SK-N-SH (cell line): Measurements from ENCODE around the gene SLC16A10. TPM values are rescaled to one million over a fixed set of nuclear protein-coding genes. Genes with fewer than 3 reads are reported as not detected.

Experiments used
- CTCF ChIA-PET: fragments of 300-600, 350-600 bp; formaldehyde crosslinking; extraction: SDS; loops from one replicate; lab custom pipeline; 2021; lab: Yijun Ruan, JAX
- POLR2A ChIA-PET: fragments of 350-600 bp; sonication (Branson Sonifier 250); formaldehyde crosslinking; extraction: SDS; loops from one replicate; lab custom pipeline; 2020; ENCODE audit warnings: antibody characterized with exemption, inconsistent platforms; lab: Yijun Ruan, JAX
- DNase-seq: peaks from one replicate; pipeline ENCODE4 v3.0.0; 2012
- H2AFZ ChIP-seq: fragments of 200-600 bp; sonication (generic); 2 replicates; pipeline ENCODE4 v1.8.1; 2016; ENCODE audit warnings: antibody characterized with exemption, mild to moderate bottlenecking, low read depth
- H3F3A ChIP-seq: fragments of 200-600 bp; sonication (generic); replicated peaks from 2 replicates; pipeline ENCODE3; 2016; ENCODE audit warnings: antibody characterized with exemption, mild to moderate bottlenecking; ENCODE audit not compliant: insufficient read depth
- H3K27ac ChIP-seq, 2 experiments: fragments of 200-500 bp in 1 of 2; fragments of 200-600 bp in 1 of 2; sonication (Bioruptor generic) in 1 of 2; sonication (generic), shearing (Covaris generic) in 1 of 2; 2 replicates each; pipeline versions ENCODE4 v1.5.1 to v1.6.1; 2014 to 2016; ENCODE audit warnings: low read depth in 2 of 2, inconsistent platforms in 1 of 2, low read length in 1 of 2, mild to moderate bottlenecking in 1 of 2, mixed read lengths in 1 of 2
- H3K27me3 ChIP-seq: fragments of 200-600 bp; sonication (generic), shearing (Covaris generic); 2 replicates; pipeline ENCODE4 v1.6.1; 2016; ENCODE audit warnings: mixed run types; ENCODE audit not compliant: insufficient read depth
- H3K36me3 ChIP-seq, 2 experiments: fragments of 200-500 bp in 1 of 2; fragments of 200-600 bp in 1 of 2; sonication (Bioruptor generic) in 1 of 2; sonication (generic) in 1 of 2; replicated peaks in 1 of 2; 2 replicates each; pipeline versions ENCODE3 to v1.5.1; 2014 to 2016; ENCODE audit warnings: low read length in 1 of 2, mild to moderate bottlenecking in 1 of 2; ENCODE audit not compliant: insufficient read depth in 2 of 2, control insufficient read depth in 1 of 2
- H3K4me1 ChIP-seq, 2 experiments: fragments of 200-500 bp in 1 of 2; fragments of 200-600 bp in 1 of 2; sonication (Bioruptor generic) in 1 of 2; sonication (generic), shearing (Covaris generic) in 1 of 2; 2 replicates each; pipeline versions ENCODE4 v1.5.1 to v1.6.1; 2014 to 2016; ENCODE audit warnings: low read depth in 1 of 2, low read length in 1 of 2, mixed run types in 1 of 2; ENCODE audit not compliant: insufficient read depth in 2 of 2, control insufficient read depth in 1 of 2
- H3K4me2 ChIP-seq: fragments of 200-600 bp; sonication (generic), shearing (Covaris generic); 2 replicates; pipeline ENCODE4 v1.6.1; 2017; ENCODE audit warnings: mixed run types
- H3K4me3 ChIP-seq, 2 experiments: fragments of 200-500 bp in 1 of 2; fragments of 200-600 bp in 1 of 2; sonication (Bioruptor generic) in 1 of 2; sonication (generic), shearing (Covaris generic) in 1 of 2; 2 replicates each; pipeline versions ENCODE4 v1.5.1 to v1.8.1; 2014 to 2016; ENCODE audit warnings: low read depth in 2 of 2, inconsistent platforms in 1 of 2, low read length in 1 of 2, mild to moderate bottlenecking in 1 of 2, mixed read lengths in 1 of 2, moderate library complexity in 1 of 2
- H3K79me2 ChIP-seq: fragments of 200-600 bp; sonication (generic); 2 replicates; pipeline ENCODE4 v1.8.1; 2017; ENCODE audit warnings: mild to moderate bottlenecking; ENCODE audit not compliant: insufficient read depth
- H3K9ac ChIP-seq: fragments of 200-600 bp; sonication (generic); 2 replicates; pipeline ENCODE4 v1.6.1; 2017; ENCODE audit warnings: mixed run types
- H3K9me2 ChIP-seq: fragments of 200-600 bp; sonication (generic); 2 replicates; pipeline ENCODE4 v1.6.1; 2017; ENCODE audit warnings: mixed run types
- H3K9me3 ChIP-seq: fragments of 200-600 bp; sonication (generic); 2 replicates; pipeline ENCODE4 v1.6.1; 2017; ENCODE audit warnings: mixed run types, mild to moderate bottlenecking, moderate library complexity
- H4K20me1 ChIP-seq: fragments of 200-600 bp; sonication (generic); 2 replicates; pipeline ENCODE4 v1.6.1; 2017; ENCODE audit warnings: mild to moderate bottlenecking, mixed run types; ENCODE audit not compliant: insufficient read depth
- EZH2phosphoT487 ChIP-seq: fragments of 200-600 bp; sonication (generic); IDR thresholded peaks from 2 replicates; pipeline ENCODE4 v1.6.1; 2017; ENCODE audit warnings: low read depth, mixed run types, mild to moderate bottlenecking, antibody characterized with exemption, moderate library complexity, borderline replicate concordance
- FOSL2 ChIP-seq: IDR thresholded peaks from 2 replicates; pipeline ENCODE4 v1.4.0; 2012; ENCODE audit warnings: low read depth, mild to moderate bottlenecking, moderate library complexity, borderline replicate concordance
- GABPA ChIP-seq: IDR thresholded peaks from 2 replicates; pipeline ENCODE4 v1.4.0; 2012; ENCODE audit warnings: low read depth, mild to moderate bottlenecking
- TAF1 ChIP-seq: IDR thresholded peaks from 2 replicates; pipeline ENCODE4 v1.6.1; 2012; ENCODE audit warnings: low read depth, mild to moderate bottlenecking, low read length, moderate library complexity, borderline replicate concordance
- YY1 ChIP-seq: IDR thresholded peaks from 2 replicates; pipeline ENCODE4 v1.4.0; 2012; ENCODE audit warnings: low read depth, mild to moderate bottlenecking
- WGBS: methylation state at CpG from one replicate; pipeline ENCODE4 v1.1.6; 2017; ENCODE audit warnings: low lambda C conversion rate; 5-methylcytosine and 5-hydroxymethylcytosine counted together
- polyA plus RNA-seq, 3 experiments: library from polyadenylated mRNA; depleted of rRNA; stranded (reverse); fragments of >200 nt; gene quantifications; 2 replicates each; pipeline ENCODE4 v1.2.3, GENCODE V29; 2012
- TF ChIP-seq, protein P1 (sequence below): IDR thresholded peaks from 2 replicates; pipeline ENCODE4 v1.6.1; 2012; ENCODE audit warnings: mild to moderate bottlenecking, low read depth, low read length, moderate library complexity
- TF ChIP-seq, protein P2 (sequence below): fragments of 150-350 bp; IDR thresholded peaks from 2 replicates; pipeline ENCODE4 v1.6.1; 2017; ENCODE audit warnings: antibody characterized with exemption, low read length, low read depth, borderline replicate concordance
- TF ChIP-seq, protein P3 (sequence below): fragments of 150-350 bp; IDR thresholded peaks from 2 replicates; pipeline ENCODE4 v1.6.1; 2016; ENCODE audit warnings: mild to moderate bottlenecking, low read depth, low read length

Gene SLC16A10
- polyA plus RNA-seq, 1 of the 3 experiments (the other 2 are of a cell fraction): 0.12 TPM

DNA sequence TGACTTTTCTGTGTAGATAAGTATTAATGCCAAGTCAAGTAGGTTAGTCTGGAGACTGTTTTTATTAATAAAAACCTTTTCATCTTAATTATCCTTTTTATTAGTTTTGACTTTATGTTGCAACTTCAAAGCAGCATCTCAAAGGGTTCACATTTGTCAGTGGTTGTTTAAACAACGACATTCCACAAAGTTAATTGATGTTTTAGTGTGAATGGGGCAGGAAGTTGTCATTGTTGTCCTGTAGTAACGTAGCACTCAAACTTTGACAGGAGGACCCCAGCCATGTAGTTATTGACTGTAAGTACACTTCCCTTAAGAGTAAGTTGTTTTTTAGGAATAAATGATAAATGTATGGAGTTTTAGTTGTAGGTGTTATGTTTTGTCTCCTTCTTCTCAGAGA, 11.3 kb downstream of the SLC16A10 start (continued):
- no peak for TF ChIP-seq YY1
- TF ChIP-seq EZH2phosphoT487: no peak

DNA sequence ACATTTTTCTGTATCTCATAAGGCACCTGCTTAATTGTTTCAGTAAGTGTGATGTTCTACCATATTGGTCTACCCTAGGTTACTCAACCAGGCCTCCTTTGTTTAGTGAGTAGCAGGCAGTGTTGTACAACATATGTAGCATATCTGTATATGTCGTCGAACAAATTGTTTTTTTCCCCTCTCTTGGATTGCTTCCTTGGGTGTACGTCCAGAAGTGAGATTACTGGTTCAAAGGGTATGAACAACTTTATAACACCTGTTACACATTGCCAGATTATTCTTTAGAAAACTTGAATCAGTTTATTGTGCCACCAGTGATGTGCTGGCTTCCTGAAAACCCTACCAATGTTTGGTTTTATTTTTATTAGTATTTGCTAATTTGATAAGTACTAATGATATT, 14.7 kb downstream of the SLC16A10 start:
- Histone ChIP-seq H3K4me1 (peaks cover 0 to 5% of the 10 kb centered on the region in 2 experiments; a peak in 1 of 4 replicates), H3K27ac (no peak overlapping the region), H3K4me3 (no peak overlapping the region)
- CTCF ChIA-PET: no interaction called here
- WGBS: 89% methylated on average over 3 of the region's 3 CpGs
- TF ChIP-seq FOSL2: no peak
- TF ChIP-seq TAF1: no peak
- TF ChIP-seq EZH2phosphoT487: no peak
- TF ChIP-seq, protein P1, sequence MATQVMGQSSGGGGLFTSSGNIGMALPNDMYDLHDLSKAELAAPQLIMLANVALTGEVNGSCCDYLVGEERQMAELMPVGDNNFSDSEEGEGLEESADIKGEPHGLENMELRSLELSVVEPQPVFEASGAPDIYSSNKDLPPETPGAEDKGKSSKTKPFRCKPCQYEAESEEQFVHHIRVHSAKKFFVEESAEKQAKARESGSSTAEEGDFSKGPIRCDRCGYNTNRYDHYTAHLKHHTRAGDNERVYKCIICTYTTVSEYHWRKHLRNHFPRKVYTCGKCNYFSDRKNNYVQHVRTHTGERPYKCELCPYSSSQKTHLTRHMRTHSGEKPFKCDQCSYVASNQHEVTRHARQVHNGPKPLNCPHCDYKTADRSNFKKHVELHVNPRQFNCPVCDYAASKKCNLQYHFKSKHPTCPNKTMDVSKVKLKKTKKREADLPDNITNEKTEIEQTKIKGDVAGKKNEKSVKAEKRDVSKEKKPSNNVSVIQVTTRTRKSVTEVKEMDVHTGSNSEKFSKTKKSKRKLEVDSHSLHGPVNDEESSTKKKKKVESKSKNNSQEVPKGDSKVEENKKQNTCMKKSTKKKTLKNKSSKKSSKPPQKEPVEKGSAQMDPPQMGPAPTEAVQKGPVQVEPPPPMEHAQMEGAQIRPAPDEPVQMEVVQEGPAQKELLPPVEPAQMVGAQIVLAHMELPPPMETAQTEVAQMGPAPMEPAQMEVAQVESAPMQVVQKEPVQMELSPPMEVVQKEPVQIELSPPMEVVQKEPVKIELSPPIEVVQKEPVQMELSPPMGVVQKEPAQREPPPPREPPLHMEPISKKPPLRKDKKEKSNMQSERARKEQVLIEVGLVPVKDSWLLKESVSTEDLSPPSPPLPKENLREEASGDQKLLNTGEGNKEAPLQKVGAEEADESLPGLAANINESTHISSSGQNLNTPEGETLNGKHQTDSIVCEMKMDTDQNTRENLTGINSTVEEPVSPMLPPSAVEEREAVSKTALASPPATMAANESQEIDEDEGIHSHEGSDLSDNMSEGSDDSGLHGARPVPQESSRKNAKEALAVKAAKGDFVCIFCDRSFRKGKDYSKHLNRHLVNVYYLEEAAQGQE: no peak
- TF ChIP-seq, protein P2, sequence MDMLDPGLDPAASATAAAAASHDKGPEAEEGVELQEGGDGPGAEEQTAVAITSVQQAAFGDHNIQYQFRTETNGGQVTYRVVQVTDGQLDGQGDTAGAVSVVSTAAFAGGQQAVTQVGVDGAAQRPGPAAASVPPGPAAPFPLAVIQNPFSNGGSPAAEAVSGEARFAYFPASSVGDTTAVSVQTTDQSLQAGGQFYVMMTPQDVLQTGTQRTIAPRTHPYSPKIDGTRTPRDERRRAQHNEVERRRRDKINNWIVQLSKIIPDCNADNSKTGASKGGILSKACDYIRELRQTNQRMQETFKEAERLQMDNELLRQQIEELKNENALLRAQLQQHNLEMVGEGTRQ: no peak
- TF ChIP-seq GABPA: no peak
- TF ChIP-seq, protein P3, sequence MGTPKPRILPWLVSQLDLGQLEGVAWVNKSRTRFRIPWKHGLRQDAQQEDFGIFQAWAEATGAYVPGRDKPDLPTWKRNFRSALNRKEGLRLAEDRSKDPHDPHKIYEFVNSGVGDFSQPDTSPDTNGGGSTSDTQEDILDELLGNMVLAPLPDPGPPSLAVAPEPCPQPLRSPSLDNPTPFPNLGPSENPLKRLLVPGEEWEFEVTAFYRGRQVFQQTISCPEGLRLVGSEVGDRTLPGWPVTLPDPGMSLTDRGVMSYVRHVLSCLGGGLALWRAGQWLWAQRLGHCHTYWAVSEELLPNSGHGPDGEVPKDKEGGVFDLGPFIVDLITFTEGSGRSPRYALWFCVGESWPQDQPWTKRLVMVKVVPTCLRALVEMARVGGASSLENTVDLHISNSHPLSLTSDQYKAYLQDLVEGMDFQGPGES: no peak
- TF ChIP-seq, all 33 proteins: peak for 0
- H3K9ac ChIP-seq: no peak overlapping the region
- POLR2A ChIA-PET: no interaction called here
- H3K9me2 ChIP-seq: no peaks in the 10 kb centered on the region
- no peak for DNase-seq
- no peaks in the 10 kb centered on the region for H3K79me2 ChIP-seq
- no peak overlapping the region for H3K4me2 ChIP-seq
- H3K27me3 ChIP-seq: no peaks in the 10 kb centered on the region
- no peak overlapping the region for H2AFZ ChIP-seq
- H4K20me1 ChIP-seq: no peaks in the 10 kb centered on the region
- H3F3A ChIP-seq: no peaks in the 10 kb centered on the region
- no peaks in the 10 kb centered on the region for H3K9me3 ChIP-seq
- H3K36me3 ChIP-seq: no peaks in the 10 kb centered on the region
